HPDE6-E6E7 (cell line): ENCODE results near the gene EIF2D.
"Not testable (repeated sequence)": the region's sequence is repeated elsewhere in the genome, so short reads cannot be mapped to it uniquely, and the experiment has no call there.

ENCODE experiments used
- DNase-seq: peaks from one replicate; pipeline ENCODE4 v3.0.0; 2011; ENCODE audit warnings: missing footprints; ENCODE audit errors: extremely low spot score

The EIF2D gene

DNA sequence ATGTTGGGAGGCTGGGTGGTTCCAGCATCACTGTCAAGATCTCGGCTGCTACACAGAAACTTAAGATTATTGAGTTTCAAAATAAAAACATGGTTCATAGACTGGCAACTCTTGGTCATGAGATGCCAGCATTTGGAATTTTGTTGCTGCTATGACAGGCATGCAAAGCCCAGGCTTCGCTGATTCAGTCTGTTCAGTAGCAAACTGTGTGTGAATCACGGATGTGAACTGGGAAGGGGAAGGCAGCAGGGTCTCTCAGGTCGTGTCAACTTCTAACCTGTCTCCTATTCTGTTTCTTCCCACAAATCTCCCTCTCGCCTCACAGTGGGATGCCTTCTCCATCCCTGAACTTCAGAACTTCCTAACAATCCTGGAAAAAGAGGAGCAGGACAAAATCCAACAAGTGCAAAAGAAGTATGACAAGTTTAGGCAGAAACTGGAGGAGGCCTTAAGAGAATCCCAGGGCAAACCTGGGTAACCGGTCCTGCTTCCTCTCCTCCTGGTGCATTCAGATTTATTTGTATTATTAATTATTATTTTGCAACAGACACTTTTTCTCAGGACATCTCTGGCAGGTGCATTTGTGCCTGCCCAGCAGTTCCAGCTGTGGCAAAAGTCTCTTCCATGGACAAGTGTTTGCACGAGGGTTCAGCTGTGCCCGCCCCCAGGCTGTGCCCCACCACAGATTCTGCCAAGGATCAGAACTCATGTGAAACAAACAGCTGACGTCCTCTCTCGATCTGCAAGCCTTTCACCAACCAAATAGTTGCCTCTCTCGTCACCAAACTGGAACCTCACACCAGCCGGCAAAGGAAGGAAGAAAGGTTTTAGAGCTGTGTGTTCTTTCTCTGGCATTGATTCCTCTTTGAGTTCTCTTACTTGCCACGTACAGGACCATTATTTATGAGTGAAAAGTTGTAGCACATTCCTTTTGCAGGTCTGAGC, 25.5 kb downstream of the EIF2D start:
- DNase-seq = peak; percentile 77

DNA sequence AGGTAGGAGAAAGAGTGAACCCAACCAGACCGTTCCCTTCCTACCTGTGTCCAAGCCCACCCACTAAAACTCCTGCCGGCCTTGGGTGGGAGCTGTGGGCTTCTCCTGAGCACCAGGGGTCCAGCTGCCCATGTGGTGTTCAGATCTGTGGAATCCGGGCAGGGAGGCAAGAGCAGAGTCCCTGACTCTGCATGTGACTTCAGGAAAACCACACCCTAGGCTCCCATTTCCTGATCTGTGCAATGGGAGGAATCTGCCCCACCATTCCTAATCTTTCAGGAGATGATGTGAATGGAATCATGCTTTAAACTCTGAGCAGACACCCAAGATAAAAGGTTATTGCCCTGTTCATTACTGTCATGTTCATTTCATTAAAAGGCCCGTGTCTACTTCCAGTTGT, 27.6 kb downstream of the EIF2D start:
- no peak for DNase-seq

DNA sequence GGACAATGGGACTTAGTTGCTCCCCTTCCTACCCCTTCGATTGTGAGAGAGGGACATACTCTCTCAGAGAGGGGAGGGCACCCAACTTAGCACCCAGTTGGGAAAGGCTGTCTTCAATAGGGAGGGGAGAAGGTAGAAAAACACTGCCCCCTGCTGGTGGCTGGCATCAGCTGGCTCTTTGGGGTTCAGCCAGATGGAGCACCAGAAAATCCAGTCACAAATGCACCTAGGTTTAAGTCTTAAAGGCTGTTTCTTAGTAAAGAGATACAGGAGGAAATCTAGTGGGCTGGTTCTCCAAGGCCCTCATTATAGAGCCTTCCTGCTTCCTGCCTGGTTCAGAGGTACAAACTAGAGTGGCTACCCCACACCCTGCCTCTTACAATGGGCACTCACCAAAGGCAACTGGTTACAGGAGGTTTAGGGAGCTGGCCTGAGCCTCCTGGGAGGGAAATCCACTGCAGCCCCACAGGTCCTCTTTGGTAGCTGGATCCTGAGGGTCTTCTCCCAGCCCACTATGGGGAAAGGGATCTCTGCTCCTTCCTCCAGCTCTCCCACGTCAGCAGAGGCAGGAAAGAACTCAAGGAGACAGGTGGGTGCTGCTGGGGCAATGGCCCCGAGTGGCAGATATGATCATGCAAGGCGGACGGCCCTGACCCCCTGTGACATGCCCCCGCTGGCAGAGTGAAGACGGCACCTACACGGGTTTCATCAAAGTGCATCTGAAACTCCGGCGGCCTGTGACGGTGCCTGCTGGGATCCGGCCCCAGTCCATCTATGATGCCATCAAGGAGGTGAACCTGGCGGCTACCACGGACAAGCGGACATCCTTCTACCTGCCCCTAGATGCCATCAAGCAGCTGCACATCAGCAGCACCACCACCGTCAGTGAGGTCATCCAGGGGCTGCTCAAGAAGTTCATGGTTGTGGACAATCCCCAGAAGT, 28.3 kb downstream of the EIF2D start:
- peak; percentile 58 for DNase-seq

DNA sequence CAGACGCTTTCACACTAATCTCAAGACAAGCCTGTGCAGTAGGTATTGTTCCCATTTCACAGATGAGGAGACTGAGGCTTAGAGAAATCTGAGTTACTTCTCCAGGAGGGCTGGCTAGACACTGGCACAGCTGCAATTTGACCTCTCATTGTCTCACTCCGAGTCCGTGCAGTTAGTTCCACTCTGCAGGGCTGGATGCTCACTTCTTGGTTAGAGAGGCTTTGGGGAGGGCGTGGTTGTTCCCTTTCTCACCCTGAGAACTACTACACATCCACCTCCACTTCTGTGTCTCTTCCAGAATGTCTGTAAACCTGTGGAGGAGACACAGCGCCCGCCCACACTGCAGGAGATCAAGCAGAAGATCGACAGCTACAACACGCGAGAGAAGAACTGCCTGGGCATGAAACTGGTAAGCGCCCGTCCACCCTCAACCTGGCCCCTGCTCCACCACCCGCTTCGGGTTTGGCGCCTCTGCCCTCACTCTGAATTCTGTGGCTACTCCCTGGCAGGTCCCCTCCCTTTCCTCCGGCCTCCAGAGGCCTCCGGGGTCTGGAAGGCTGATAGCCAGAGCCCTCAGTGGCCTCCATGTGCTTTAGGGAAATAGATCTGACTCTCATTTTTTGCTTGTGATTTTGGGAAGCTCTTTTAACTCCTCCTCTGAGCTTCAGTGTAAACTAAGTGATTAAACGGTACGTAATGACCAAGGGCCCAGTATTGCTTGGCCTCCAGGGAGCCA, 29.1 kb downstream of the EIF2D start:
- DNase-seq = no peak

DNA sequence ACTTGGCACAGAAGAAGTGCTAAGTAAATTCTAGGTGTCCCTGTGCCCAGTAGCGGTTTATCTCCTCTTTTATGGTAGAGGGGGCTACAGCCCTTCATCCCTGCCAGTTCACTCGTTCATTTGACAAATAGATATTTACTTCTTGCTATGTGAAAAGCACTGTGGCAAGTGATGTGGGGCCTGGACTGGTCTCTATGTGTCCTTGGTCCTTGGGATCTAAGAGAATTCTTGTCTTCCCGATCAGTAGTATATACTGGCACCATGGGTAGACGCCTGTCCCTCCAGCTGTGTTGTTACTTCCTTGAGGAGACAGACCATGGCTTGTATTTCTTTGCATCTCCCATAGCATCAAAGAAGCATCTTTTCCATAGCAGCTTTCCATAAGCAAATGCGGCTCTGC, 29.7 kb downstream of the EIF2D start:
- DNase-seq = no peak

DNA sequence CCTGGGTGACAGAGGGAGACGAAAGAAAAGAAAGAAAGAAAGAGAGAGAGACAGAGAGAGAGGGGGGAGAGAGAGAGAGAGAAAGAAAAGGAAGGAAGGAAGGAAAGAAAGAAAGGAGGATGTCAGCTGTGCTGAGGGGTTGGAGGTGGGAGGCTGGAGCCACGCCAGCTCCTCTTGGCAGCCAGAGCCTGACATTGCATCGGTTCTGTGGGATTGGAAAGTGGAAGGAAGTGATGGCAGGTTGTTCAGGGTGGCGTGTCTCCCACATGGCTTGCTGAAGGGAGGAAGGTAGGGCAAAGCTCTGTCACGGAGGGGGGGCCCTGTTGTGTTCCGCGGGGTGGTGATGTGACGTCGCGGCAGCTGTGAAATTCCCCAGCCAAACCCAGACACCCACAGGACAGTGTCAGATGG, 30.7 kb downstream of the EIF2D start:
- DNase-seq = no peak

DNA sequence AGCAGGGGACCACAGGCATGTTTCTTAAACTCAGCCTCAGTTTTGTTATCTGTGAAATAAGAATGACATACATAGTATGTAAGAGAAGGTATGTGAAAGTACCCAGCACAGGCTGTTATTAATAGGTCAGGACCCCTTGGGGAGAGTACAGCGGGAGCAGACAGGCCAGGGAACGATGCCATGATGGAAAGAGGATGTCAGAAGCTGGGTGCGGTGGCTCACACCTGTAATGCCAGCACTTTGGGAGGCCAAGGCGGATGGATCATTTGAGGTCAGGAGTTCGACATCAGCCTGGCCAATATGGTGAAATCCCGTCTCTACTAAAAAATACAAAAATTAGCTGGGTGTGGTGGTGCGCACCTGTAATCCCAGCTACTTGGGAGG, 31.2 kb downstream of the EIF2D start:
- not testable (repeated sequence) for DNase-seq

DNA sequence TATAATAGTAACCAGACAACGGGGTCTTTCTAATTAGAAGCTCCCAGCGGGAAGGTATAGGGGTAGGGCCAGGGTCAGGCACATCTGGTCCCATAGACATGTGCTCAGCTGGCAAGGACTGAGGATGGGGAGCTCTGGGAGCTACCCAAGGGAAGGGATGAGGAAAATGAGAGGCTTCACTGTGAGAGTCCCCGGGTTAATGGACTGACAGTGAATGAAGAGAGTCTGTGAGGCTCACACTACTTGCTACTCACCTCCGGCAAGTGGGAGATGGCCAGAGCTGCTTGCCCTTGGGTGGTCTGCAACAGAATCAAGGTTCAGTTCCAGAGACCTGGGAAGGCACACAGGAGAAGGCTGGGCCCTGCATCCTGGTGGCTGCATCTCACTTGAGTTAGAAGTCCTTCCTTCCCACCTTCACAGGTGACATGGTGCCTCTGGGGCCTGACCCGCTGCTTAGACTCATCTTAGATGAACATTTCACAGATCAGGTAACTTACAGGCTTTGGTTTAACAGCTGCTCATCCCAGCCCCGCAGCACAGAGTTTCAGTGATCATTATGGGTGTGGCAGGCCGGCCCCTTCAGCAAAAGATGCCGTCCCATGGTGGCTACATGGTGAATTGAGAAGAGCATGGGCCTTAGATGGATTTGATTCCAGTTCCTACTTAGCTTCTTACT, 31.7 kb downstream of the EIF2D start:
- DNase-seq = no peak

DNA sequence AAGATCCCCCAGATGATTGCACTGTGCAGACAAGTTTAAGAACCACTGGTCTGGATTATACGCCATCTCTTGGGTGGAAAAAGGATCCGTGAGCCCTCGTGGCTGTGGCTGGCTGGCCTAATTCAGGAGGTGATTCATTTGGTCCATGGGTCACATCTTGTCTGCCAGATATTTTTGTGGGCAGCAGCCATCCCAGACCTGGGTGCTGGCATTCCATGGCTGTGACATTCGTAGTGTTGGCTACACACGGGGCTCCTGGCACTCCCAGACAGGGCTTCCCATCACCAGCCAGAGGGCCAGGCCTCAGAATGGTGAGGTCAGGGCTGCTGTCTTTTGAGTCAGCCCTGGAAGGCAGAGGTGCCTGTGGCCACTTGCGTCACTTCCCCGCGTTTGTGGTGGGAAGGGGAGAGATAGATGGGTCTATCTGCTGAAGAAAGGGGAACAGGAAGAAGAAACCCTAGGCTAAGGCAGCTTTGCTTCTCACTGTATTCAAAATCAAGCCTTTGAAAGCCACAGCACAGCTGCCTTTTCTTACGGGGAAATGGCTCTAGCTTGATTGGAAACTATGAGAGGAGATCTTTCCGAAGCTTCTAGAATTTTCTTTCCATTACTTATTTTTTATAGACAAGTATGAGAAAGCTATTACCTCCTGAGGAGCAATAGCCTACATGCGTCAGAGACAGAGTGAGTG, 32.4 kb downstream of the EIF2D start:
- DNase-seq = no peak

DNA sequence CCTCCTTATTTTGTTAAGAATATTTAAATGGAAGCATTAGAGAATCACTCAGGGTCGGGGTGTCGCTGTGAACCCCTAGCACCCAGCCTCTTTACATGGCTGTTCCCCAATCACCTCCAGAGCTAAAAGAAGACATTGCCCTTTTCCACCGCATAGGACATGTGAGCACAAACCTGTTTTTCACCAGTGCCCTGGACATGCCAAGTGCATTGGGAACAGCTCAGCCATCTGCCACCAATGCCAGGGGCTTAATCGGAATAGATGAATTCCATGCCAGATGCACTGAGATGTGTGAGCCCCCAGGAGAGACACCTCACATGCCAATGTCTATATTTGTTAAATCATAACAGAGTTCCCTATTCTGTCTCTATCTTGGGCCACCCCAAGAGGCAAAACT, 33.3 kb downstream of the EIF2D start:
- DNase-seq = no peak

DNA sequence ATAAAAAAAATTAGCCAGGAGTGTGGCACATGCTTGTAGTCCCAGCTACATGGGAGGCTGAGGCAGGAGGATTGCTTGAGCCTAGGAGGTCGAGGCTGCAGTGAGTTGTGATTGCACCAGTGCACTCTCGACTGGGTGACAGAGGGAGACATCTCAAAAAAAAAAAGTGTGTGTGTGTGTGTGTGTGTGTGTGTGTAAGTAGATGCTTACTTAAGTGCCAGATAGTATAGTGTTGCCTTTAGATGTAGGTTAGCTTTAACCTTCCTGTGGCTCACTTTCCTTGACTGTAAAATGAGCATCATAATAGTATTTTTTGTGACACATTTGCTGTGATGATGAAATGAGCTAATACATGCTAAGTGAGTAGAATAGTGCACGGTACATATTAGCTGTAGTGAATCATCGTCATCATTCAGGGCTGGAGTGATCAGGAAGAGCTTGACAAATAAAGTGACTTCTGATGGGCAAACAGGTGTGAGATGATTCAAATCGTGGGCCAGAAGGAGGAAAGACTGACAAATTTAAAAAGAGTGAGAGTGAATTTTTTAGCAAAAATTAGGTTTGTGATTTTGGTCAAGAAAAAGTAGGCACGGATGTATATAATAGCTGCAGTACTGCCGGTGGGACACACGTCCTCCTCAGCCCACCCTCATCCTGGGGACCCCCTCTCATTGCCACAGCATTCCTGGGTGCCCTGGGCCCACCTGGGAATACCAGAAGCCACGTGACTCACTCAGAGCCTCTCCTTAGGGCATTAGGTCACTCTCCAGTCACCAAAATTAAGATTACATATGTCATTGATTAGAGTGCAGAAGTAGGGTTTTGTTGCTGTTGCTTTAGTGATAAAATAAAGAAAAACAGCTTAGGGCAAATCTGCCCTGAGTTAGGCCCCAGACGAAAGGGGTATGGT, 33.9 kb downstream of the EIF2D start:
- no peak for DNase-seq

DNA sequence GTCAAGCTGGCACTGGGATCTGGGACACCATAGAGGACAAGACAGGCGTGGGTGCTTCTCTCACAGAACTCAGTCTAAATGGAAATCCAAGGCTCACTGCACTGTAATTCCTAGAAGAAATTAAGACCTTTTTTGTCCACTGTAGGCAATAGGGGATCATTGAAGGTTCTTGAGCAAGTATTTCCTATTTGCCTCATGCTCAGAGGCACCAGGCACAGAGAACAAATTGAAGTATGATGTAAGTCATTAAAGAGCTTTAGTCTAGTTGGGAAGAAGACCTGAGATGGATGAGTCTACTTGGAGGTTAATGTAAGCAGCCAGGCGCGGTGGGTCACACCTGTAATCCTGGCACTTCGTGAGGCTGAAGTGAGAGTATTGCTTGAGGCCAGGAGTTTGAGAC, 34.6 kb downstream of the EIF2D start:
- no peak for DNase-seq

DNA sequence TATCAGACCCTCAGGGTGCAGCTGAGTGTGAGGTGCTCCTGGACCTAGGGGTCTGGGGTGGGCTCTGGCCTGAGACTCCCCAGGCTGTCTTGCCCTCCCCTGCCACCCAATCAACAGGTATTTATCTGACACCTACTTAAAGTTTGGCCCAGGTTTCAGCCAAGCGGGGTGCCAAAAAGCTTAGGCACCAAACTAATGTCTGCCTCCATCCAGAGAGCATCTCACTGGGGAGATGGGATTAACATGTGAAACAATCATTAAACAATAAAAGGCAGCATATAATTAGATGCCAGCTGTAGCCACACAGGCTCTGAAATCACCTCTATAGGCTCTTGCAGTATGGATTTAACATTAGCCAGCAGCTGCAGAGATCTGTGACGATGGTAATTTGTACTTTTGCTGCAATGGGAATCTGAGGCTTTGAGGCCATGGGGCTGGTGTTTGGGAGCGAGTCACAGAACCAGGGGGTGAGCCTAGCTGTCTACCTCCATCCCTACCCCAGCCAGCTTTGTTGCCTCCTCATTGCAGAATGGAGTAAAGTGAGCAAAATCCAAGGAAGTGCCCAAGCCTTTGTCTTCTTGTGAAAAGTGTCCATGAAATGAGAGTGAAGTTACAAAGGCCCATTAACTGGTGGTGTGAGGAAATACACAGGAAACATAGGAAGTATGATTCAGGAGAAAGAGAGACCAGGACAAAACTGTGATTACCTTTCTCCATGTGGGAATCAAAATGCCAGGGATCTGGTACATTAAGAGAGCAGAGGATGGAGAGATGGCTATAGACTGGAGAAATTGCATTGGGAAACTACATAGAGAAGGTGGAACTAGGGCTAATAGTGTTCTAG, 36.1 kb downstream of the EIF2D start:
- no peak for DNase-seq

DNA sequence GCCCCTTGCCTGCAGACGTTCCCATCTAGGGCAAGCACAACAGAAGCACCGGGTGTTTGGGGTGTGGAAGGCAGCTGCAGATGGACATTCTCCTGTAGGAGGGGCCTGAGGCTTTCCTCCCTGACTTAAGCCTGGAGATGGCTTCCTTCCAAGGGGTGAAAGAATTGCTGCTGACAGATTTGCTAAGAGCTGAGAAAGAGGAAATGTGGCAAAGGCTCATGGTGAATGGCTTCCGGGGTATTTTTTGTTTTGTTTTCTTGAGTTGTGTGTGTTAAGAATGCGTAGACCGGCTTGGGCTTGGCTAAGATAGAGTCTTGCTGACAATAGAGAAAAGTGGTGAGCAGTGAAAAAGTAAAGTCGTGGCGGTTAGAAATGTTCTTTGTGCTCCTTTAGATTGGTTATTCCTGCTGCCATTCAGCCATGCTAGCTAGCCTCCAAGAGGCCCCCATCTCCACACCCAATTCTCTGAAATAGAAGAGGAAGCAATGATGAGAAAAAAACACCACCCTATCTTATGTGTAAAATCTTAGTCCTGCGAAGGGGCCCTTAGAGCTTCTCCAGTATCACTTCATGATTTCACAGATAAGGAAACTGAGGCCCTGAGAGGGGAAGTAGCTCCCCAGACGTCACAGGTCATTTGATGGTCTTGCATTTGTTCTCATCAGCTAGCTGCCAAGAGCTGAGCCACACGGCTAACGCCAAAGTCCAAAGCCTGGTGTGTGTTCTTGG, 36.9 kb downstream of the EIF2D start:
- DNase-seq = peak; percentile 42

DNA sequence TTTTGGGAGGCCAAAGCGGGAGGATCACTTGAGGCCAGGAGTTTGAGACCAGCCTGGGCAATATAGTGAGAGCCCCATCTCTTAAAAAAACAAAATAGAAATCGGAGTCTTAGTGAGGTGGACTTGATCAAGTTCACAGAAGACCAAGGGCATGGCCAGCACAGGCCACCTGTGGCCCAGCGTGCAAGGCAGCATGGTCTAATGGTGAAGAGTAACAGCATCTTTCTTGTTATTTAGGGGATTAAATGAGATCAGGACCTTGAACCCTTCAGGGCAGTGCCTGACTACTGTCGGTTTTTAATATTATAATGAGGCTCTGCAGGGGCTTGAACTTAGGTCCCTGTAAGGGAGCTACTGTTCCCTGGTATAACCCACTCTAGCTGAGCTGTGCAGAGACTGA, 38.5 kb downstream of the EIF2D start:
- DNase-seq = no peak

DNA sequence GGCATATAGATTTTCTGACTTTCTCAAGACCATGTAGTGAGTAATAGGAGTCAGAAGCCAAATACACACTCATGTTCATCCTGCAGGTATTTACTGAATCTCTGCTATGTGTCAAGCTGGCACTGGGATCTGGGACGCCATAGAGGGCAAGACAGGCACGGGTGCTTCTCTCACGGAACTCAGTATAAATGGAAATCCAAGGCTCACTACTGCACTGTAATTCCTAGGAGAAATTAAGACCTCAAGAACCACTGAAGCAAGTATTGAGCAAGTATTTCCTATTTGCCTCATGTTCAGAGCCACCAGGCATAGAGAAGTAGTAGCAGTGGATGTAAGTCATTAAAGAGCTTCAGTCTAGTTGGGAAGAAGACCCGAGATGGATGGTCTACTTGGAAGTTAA, 38.9 kb downstream of the EIF2D start:
- no peak for DNase-seq

DNA sequence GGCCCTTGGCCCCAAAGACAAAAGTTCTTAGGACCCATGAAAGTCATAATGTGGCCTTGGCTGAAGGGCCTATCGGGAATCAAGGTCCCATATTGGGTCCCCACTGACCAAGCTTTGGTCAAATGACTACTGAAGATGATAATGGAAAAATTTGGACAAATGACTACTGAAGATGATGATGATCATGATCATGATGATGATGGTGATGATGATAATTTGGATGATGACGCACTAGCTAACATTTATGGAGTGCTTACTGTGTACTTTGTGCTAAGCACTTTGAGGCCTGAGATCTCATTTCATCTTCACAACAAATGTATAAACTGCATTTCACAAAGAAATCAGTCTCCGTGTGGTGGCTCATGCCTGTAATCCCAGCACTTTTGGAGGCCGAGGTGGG, 39.4 kb downstream of the EIF2D start:
- no peak for DNase-seq

DNA sequence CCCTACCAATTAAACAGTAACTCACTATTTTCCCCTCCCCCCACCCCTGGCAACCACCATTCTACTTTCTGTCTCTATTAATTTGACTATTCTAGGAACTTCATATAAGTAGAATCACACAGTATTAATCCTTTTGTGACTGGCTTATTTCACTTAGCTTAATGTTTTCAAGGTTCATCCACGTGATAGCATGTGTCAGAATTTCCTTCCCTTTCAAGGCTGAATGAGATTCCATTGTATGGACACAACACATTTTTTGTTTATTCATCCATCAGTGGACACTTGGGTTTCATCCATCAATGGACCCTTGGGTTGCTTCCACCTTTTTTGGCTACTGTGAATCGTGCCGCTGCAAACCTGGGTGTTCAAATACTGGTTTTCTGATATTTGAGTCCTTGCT, 41.7 kb downstream of the EIF2D start:
- no peak for DNase-seq
